Epidermal melanocyte (primary cell): Measurements from ENCODE around the gene SHH.

Experiments
- DNase-seq: peaks from one replicate; pipeline ENCODE4 v3.0.0; 2011; ENCODE audit warnings: low spot score; ENCODE audit not compliant: insufficient read length

SHH gene

DNA sequence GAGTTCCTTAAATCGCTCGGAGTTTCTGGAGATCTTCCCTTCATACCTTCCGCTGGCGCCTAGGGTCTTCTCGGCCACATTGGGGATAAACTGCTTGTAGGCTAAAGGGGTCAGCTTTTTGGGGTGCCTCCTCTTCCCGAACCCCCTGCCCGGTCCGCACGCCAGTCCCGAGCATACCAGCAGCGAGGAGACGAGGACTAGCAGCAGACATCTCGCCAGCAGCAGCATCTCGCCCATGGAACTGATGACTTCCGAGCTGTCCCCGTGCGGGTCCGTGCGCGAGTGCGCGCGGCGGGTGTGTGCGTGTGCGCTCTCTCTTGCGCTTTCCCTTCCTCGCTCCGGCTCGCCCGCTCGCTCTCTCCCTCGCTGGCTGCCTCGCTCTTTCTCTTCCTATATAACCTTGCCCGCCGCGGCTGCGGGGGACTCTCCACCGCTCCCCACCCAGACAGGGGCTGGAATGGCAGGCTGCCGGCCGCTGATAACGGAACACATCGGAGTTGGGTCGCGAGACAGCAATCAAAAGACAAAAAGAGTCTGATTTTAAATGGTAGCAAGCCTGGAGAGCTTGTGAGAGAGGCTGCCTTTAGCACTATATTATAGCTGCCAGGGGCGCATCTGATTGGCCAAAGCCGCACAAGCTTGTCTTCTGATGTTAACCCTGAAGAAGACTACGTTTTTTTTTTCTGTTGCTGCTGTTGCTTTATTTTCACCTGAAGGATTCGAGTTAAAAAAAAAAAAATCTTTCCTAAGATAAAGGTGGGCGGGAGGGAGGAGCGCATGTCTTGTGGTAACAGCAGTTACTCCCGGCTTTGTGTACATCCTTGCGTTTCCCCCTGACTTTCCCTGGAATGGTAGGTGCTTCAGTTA lies at the start of gene SHH:
Gene SHH (minus strand): TSS at position 569 of the 867 bp plus-strand sequence. CDS start 341 bp downstream, at position 228.
- no peak for DNase-seq

- DNase-seq: no peak
Observed at GRCh38 chr7:155861480-155861868, 49.2 kb upstream of the SHH start.

DNA sequence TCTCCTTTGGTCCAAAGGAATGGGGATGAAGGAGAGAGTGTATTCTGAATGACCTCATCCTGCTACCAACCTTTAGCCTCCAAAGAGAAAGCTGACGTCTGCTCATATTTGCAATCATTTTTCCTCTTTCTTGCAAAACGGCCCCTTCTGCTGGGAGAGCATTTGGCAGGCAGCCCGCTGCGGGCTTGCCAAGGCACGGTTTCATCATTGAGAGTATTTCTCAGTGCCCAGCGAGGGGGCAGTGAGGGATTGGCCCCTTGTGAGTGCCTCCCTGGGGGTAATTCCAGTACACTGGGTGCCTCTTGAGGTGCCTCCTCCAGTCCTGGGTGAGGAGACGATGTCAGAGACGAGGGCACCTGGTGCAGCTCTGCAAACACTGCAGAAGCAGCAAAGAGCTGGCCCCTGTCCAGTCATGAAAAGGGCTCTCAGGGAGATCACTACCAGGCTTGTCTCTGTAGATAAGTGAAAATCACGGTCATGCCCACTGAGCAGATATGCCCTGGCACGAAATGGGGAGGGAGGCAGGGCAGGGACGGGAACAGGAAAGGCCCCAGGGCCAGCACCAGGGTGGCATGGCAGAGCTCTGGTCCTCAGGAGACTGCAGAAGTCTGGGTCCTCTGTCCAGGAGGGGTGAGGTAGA lies 48.7 kb upstream of the SHH start:
- DNase-seq: no peak

DNA sequence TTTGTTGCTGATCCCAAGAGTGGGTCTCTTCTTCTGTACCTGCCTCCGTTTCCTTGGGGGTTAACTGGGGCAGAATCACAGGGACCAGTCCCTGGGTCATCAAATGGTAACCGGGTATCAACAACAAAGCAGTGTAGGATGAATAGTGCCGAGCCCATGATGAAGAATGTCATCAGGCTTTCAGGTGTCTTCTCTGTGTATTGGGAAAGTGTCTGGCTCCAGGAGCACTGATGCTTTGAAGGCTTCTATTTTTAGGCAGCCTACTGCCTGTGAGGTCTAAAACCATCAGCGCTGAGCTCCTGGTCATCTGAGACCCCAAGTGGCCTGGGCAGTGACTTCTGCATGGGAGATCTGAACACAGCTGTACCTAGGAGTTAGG lies 48.2 kb upstream of the SHH start:
- DNase-seq: no peak

GRCh38 chr7:155858521-155859061 lies 46.3 kb upstream of the SHH start:
- DNase-seq: no peak

GRCh38 chr7:155857141-155857540 lies 44.9 kb upstream of the SHH start:
- no peak for DNase-seq

DNA sequence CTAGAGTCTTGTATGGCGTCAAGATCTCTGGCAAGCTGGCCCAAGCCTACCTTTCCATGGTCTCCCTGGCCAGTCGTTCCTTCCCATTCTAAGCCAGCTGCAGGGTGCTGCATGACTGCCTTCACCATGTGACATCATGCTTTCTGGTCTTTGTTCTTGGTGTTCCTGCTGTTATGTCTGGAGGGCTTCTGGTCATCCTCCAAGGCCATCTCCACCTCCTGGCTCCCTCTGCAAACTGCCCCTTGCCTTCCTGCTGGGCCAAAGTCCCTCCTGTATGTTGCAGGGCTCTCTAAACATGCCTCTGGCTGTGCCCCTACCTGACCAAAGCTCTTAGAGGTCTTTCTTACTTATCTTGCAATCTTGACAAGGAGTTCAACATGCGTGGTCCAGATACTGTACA lies 44.4 kb upstream of the SHH start:
- DNase-seq: no peak

DNA sequence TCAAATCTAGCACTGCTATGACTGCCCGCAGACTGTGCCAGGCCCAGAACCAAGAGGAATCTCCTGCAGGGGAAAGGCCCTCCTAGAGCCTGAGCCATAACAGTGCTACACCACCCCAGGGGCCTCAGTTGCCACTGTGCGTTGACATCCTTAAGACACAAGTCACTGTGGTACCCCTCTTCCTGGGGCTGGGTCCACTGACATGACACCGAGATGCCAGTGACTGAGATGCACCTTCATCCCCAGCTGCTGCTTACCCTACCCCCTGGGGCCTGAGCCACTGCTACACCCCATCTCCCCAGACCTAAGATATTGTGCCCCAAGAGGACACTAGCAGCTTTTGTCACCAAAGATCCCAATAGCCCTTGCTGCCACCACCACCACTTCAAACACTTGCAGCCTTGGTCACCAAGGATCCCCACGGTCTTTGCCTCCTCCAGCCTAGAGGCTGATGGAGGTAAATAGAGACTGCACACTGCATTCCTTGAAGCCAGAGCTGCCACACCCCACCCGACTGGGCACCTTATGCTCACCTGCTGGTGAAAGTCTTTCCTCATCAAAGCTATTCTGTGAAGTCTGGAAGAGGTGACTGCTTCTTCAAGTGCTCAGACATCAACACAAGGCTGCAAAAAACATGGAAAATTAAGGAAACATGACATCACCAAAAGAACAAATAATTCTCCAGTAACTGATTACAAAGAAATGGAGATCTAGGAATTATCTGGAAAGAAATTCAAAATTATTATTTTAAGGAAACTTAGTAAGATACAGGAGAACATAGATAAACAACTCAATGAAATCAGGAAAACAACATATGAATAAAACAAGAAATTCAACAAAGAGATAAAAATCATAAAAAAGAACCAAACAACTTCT lies 40.4 kb upstream of the SHH start:
- DNase-seq: no peak

- DNase-seq: no peak
Observed at GRCh38 chr7:155851892-155852291, 39.6 kb upstream of the SHH start.

DNA sequence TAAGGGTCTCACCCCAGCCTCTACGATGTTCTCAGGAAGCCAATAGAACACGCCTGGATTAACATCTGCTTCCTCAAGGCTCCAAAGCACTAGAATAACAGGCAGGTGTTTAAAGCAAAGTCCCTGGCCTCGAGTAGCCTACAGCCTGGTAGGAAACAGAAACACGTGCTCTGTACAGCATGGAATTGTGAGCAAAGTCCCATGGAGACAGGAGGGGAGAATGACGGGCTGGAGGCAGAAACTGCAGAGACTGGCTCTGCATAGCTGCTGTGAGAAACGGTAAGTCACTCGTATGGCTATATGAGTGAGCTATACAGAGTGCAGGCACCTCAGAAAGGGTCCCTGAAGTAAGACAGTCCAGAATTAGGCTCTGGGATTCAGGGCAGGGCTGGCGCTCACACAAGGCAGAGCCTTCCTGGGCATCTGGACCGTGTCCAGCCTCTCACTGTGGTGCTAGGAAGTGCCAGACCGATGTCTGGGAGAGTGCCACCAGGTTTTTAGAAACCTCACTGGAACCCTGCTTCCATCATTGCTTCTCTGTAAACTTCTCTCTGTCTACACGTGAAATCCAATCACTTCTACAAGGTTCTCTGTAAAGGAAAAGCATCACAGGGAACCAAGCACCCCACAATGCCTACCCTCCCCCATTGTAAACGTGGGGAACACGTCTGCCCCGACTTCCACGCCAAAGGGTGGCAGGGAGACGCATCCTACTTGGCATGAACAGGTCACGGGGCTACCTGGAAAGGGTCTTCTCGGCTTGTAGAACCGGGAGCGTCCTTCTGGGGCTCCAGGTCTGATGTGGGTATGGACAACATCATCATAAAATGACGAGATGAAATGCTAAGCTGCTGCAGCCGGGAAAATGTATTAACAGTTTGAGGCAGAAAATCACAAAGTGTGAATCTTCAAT lies 38.8 kb upstream of the SHH start:
- DNase-seq: no peak

GRCh38 chr7:155850001-155850436 lies 37.8 kb upstream of the SHH start:
- DNase-seq: no peak

- DNase-seq: no peak
Observed at GRCh38 chr7:155848691-155849669, 36.7 kb upstream of the SHH start.

DNA sequence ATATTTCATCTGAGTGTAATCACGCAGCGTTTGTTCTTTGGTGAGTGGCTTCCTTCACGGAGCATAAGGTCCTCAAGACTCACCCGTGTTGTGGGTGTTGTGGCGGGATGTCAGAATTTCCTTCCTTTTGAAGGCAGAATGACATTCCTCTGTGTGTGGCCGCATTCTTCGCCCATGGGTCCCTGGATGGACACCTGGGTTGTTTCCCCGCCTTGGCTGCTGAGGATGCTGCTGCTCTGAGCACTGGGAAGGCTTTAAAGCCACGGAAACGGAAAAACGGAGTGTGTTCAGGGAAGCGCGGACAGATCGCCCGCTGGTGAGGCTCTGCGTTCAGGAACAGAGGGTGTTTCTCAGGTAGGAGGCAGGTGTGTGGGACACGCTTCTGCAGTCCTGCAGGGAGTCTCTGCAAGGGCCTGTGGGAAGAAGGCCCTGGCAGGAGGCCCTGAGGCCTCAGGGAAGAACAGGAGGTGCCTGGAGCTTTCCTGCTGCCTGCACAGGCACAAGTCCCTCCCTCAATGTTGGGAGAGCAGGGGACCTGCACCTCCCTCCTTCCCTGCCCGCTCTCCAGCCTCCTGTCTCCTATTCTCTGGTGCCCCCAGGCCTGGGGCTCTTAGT lies 35.7 kb upstream of the SHH start:
- no peak for DNase-seq

GRCh38 chr7:155846936-155847335 lies 34.7 kb upstream of the SHH start:
- no peak for DNase-seq

DNA sequence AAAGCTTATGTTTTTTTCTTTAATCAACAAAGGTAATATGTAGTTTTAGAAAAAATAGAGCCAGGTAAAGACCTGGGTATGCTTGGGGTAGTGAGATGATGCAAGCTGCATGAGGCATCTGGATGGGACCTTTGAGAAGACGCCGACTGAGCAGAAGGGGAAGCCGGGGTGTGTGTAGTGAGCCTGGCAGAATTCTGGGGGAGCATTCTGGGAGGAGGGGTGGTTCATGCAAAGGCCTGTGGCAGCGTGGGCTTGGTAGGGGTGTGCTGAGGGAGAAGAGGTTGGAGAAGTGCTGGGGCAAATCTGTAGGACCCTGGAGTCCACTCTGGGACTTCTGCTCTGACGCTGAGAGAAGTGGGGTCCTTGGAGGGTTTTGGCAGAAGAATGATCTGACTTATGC lies 33.9 kb upstream of the SHH start:
- DNase-seq: no peak

- DNase-seq: no peak
Observed at GRCh38 chr7:155845226-155845625, 33.0 kb upstream of the SHH start.

GRCh38 chr7:155844526-155844925 lies 32.3 kb upstream of the SHH start:
- DNase-seq: no peak

DNA sequence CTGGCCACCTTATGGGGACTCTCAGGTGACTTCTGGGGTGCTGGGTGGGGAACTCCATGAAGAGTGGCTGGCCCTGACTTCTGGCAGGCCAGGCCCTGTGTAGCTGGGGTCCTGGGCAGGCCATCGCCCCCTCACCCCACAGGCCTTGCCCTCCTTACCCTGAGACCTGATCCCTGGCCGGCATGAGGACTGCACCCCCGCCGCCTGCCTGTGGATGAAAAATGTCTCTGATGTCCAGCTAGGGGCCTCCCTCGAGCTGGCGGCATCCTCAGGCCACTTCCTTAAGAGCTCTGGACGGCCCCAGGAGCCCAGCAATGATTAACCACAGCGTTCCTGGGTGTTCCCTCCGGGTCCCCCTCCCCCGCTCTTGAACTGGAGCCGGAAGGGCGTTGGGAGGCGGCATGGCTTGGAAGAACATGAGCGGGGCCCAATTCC lies 31.8 kb upstream of the SHH start:
- no peak for DNase-seq
